HEK293T (cell line): ENCODE measurements around the gene MAD1L1.

Experiments
- FOXA1 ChIP-seq: fragments of 450-650 bp; IDR thresholded peaks from 2 replicates; pipeline ENCODE4 v1.6.1; 2016; ENCODE audit warnings: mild to moderate bottlenecking
- SUZ12 ChIP-seq: fragments of 450-650 bp; IDR thresholded peaks from 2 replicates; pipeline ENCODE4 v1.6.1; 2016; ENCODE audit warnings: mild to moderate bottlenecking

DNA sequence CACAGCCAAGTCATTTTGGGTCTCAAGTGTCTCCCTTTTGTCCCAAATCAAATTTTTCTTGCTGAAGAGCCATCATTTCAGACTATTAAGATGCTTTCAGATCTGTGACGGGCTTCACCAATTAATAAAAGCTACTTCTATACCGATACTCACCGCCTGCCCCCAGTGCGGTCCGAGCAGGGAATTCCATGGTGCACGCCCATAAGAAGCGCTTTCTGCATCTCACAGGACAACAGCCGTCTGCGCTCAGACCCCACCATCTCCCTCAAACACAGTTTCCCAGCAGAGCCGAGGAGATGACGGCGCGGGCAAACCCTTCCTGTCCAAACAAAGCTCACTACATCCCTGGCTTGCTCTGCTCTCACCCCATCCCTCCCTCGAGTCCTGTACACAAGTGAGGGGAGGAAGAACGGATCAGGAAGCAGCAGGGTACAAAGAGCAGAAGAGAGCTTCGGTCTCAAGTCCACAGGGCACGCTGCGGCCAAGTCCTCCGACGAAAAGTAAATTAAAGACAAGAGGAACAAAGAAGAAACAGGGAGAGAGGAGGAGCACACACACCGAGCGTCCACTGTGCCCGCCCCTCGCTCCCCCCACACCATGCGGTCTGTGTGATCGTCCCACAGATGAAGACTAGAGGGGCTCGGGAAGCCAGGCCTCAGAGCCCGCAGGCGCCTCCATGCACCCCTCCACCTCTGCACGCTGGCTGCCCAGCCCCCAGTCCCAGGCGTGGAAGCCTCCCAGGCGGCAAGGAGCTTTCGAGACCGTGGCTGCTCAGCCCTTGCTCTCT is 121.9 kb downstream of the MAD1L1 start:
- TF ChIP-seq FOXA1 (no peak), SUZ12 (no peak)
